IMR-90 (cell line): ENCODE results near the gene SLC24A3. TPM values are rescaled to one million over a fixed set of nuclear protein-coding genes. Genes with fewer than 3 reads are reported as not detected.

Experiments used
- ATAC-seq: fragments of 200-7000 bp; cut with Tn5 transposase; 2 replicates; pipeline ENCODE4 v1.9.1; 2020; ENCODE audit warnings: low read depth, mild to moderate bottlenecking, moderate library complexity
- BruUV-seq: library from RNA; stranded (reverse); fragments of 400-500 nt; replicated peaks from 2 replicates; lab custom pipeline; 2021; lab: Mats Ljungman, UMichigan
- CTCF ChIA-PET: fragments of 300-600 bp; formaldehyde crosslinking; extraction: SDS; loops from one replicate; lab custom pipeline; 2021; ENCODE audit warnings: antibody characterized with exemption; lab: Yijun Ruan, JAX
- POLR2A ChIA-PET: fragments of 300-600 bp; sonication (Branson Sonifier 250); formaldehyde crosslinking; loops from one replicate; lab custom pipeline; 2022; ENCODE audit warnings: antibody characterized with exemption; ENCODE audit not compliant: unreplicated experiment; lab: Charles Lee
- DNase-seq: peaks from one replicate; pipeline ENCODE4 v3.0.0; 2013
- H2AFZ ChIP-seq: replicated peaks from 2 replicates; pipeline ENCODE3; 2013; ENCODE audit warnings: low read length, mild to moderate bottlenecking; ENCODE audit not compliant: poor library complexity
- H2AK5ac ChIP-seq: 2 replicates; pipeline ENCODE4 v1.6.1; 2013; ENCODE audit warnings: low read depth, low read length, inconsistent platforms
- H2AK9ac ChIP-seq: replicated peaks from 2 replicates; pipeline ENCODE3; 2013; ENCODE audit warnings: mild to moderate bottlenecking, low read depth, low read length, moderate library complexity; ENCODE audit not compliant: poor library complexity
- H2BK120ac ChIP-seq: 2 replicates; pipeline ENCODE4 v1.6.1; 2013; ENCODE audit warnings: low read depth, low read length, inconsistent platforms
- H2BK15ac ChIP-seq: 3 replicates; pipeline ENCODE4 v1.6.1; 2013; ENCODE audit warnings: low read depth, low read length, inconsistent platforms
- H2BK20ac ChIP-seq: 2 replicates; pipeline ENCODE4 v1.6.1; 2013; ENCODE audit warnings: low read depth, mild to moderate bottlenecking, inconsistent platforms, low read length, moderate library complexity
- H2BK5ac ChIP-seq: 2 replicates; pipeline ENCODE4 v1.6.1; 2013; ENCODE audit warnings: mild to moderate bottlenecking, low read depth, low read length, inconsistent platforms; ENCODE audit not compliant: poor library complexity, severe bottlenecking
- H3K14ac ChIP-seq: replicated peaks from 2 replicates; pipeline ENCODE4 v1.6.1; 2013; ENCODE audit warnings: low read depth, low read length, inconsistent platforms
- H3K18ac ChIP-seq: 2 replicates; pipeline ENCODE4 v1.6.1; 2013; ENCODE audit warnings: low read depth, low read length, control low read depth
- H3K23ac ChIP-seq: 2 replicates; pipeline ENCODE4 v1.6.1; 2013; ENCODE audit warnings: low read depth, low read length, inconsistent platforms
- H3K27ac ChIP-seq: 2 replicates; pipeline ENCODE4 v1.5.1; 2013; ENCODE audit warnings: mild to moderate bottlenecking, control low read depth, low read length; ENCODE audit not compliant: insufficient read depth
- H3K27me3 ChIP-seq: 2 replicates; pipeline ENCODE4 v1.6.1; 2013; ENCODE audit warnings: low read length; ENCODE audit not compliant: control insufficient read depth, insufficient read depth
- H3K36me3 ChIP-seq: 2 replicates; pipeline ENCODE4 v1.6.1; 2013; ENCODE audit warnings: low read length, mixed read lengths; ENCODE audit not compliant: control insufficient read depth, insufficient read depth
- H3K4ac ChIP-seq: 2 replicates; pipeline ENCODE4 v1.6.1; 2013; ENCODE audit warnings: low read depth, low read length, inconsistent platforms
- H3K4me1 ChIP-seq: 2 replicates; pipeline ENCODE4 v1.6.1; 2013; ENCODE audit warnings: low read length, mixed read lengths; ENCODE audit not compliant: control insufficient read depth, insufficient read depth
- H3K4me2 ChIP-seq: 2 replicates; pipeline ENCODE4 v1.6.1; 2013; ENCODE audit warnings: low read depth, mild to moderate bottlenecking, control low read depth, low read length, moderate library complexity
- H3K4me3 ChIP-seq: 2 replicates; pipeline ENCODE4 v1.5.1; 2013; ENCODE audit warnings: low read depth, mild to moderate bottlenecking, control low read depth, low read length, moderate library complexity; ENCODE audit not compliant: insufficient read depth
- H3K56ac ChIP-seq: 2 replicates; pipeline ENCODE4 v1.6.1; 2013; ENCODE audit warnings: low read length, inconsistent platforms; ENCODE audit not compliant: insufficient read depth; ENCODE audit errors: extremely low read depth
- H3K79me1 ChIP-seq, 2 experiments: 2 replicates each; pipeline ENCODE4 v1.6.1; 2013; ENCODE audit warnings: low read length in 2 of 2, inconsistent platforms in 1 of 2, low read depth in 1 of 2
- H3K9ac ChIP-seq: 2 replicates; pipeline ENCODE4 v1.6.1; 2013; ENCODE audit warnings: low read depth, low read length, control low read depth
- H3K9me1 ChIP-seq: 2 replicates; pipeline ENCODE4 v1.6.1; 2013; ENCODE audit warnings: low read length, inconsistent platforms; ENCODE audit not compliant: insufficient read depth
- H3K9me3 ChIP-seq: 2 replicates; pipeline ENCODE4 v1.6.1; 2013; ENCODE audit warnings: low read length; ENCODE audit not compliant: control insufficient read depth, insufficient read depth
- H4K20me1 ChIP-seq: 2 replicates; pipeline ENCODE4 v1.6.1; 2013; ENCODE audit warnings: low read length, inconsistent platforms; ENCODE audit not compliant: insufficient read depth
- H4K5ac ChIP-seq: 2 replicates; pipeline ENCODE4 v1.6.1; 2013; ENCODE audit warnings: mild to moderate bottlenecking, low read depth, low read length, control low read depth
- H4K8ac ChIP-seq, 2 experiments: 2 replicates each; pipeline ENCODE4 v1.6.1; 2013; ENCODE audit warnings: low read depth in 2 of 2, low read length in 2 of 2, control low read depth in 1 of 2, inconsistent platforms in 1 of 2
- H4K91ac ChIP-seq: 2 replicates; pipeline ENCODE4 v1.6.1; 2013; ENCODE audit warnings: low read depth, low read length, inconsistent platforms; ENCODE audit not compliant: insufficient read depth
- BHLHE40 ChIP-seq: fragments of 150-350 bp; IDR thresholded peaks from 2 replicates; pipeline ENCODE4 v1.6.1; 2016; ENCODE audit warnings: mild to moderate bottlenecking, low read depth, low read length
- CEBPB ChIP-seq: IDR thresholded peaks from 2 replicates; pipeline ENCODE4 v1.6.1; 2012; ENCODE audit warnings: low read depth, low read length, improper control_type of control experiment
- CTCF ChIP-seq: conservative IDR thresholded peaks from 2 replicates; pipeline ENCODE4 v1.5.1; 2012; ENCODE audit warnings: mild to moderate bottlenecking, low read depth, low read length, improper control_type of control experiment
- NFE2L2 ChIP-seq: fragments of 150-350 bp; IDR thresholded peaks from 2 replicates; pipeline ENCODE4 v1.6.1; 2016; ENCODE audit warnings: low read depth, mild to moderate bottlenecking, low read length
- POLR2A ChIP-seq: IDR thresholded peaks from 2 replicates; pipeline ENCODE4 v1.6.1; 2012; ENCODE audit warnings: mild to moderate bottlenecking, low read depth, low read length
- RFX5 ChIP-seq: IDR thresholded peaks from 2 replicates; pipeline ENCODE4 v1.8.0; 2012; ENCODE audit warnings: low read depth, mild to moderate bottlenecking, low read length, moderate library complexity
- WGBS, 2 experiments: methylation state at CpG; one replicate each; pipeline versions ENCODE4 v1.1.5 to v1.1.7; 2013; ENCODE audit warnings: missing lambda C conversion rate in 2 of 2; ENCODE audit not compliant: insufficient read length in 1 of 2; ENCODE audit errors: extremely low coverage in 2 of 2; 5-methylcytosine and 5-hydroxymethylcytosine counted together
- dilution Hi-C: fragments of 300-500 bp; cut with HindIII; formaldehyde crosslinking; loops from one replicate; pipeline ENCODE4 v1.14.3; 2018; ENCODE audit warnings: low sequenced_read_pairs; ENCODE audit not compliant: unreplicated experiment
- in situ Hi-C: fragments of 300-500 bp; cut with MboI; formaldehyde crosslinking; loops from 3 replicates; pipeline ENCODE4 v1.14.3; 2019; ENCODE audit warnings: low sequenced_read_pairs, inconsistent platforms, mixed read lengths
- intact Hi-C: fragments of 100-400 bp; cut with micrococcal nuclease; formaldehyde crosslinking; loops from 2 replicates; pipeline ENCODE4 v1.10.0; 2022
- polyA plus RNA-seq, 3 experiments: library from polyadenylated mRNA; depleted of rRNA; stranded (reverse); fragments of >200 nt; gene quantifications; 2 replicates each; pipeline ENCODE4 v1.2.3, GENCODE V29; 2012; ENCODE audit warnings: low replicate concordance in 1 of 3
- total RNA-seq: library from RNA; depleted of rRNA; stranded (reverse); fragments of >200 nt; gene quantifications from 2 replicates; pipeline ENCODE4 v1.2.3, GENCODE V29; 2012

SLC24A3 gene
- total and polyA plus RNA-seq, 2 of the 4 experiments (the other 2 are of a cell fraction), result not detected

- no CpG with 5 or more reads among the region's 3 CpGs for WGBS, 2 experiments
- no peak overlapping the region for H3K4me2 ChIP-seq
- no peak overlapping the region for H2AFZ ChIP-seq
- no peak overlapping the region for H2BK120ac ChIP-seq
- no peak overlapping the region for H2BK20ac ChIP-seq
- H3K56ac ChIP-seq, result no peak overlapping the region
- no peak overlapping the region for H3K4me3 ChIP-seq
- H3K18ac ChIP-seq, result no peak overlapping the region
- TF ChIP-seq POLR2A, result no peak
- TF ChIP-seq RFX5, result no peak
- no peak for TF ChIP-seq NFE2L2
- TF ChIP-seq CTCF, result no peak
- no peak for TF ChIP-seq BHLHE40
- TF ChIP-seq CEBPB, result no peak
- ChIA-PET CTCF (no interaction called here), POLR2A (no interaction called here)
- H3K23ac ChIP-seq, result no peak overlapping the region
- H3K9me1 ChIP-seq, result no peaks in the 10 kb centered on the region
- no peak overlapping the region for H2AK9ac ChIP-seq
- dilution Hi-C loops (no loop called here), intact Hi-C loops (no loop called here), in situ Hi-C loops (no loop called here)
- no peak overlapping the region for H3K4ac ChIP-seq
- no peak overlapping the region for H3K27ac ChIP-seq
- H2AK5ac ChIP-seq, result no peak overlapping the region
- no peak overlapping the region for H2BK15ac ChIP-seq
- H4K91ac ChIP-seq, result no peak overlapping the region
- no peaks in the 10 kb centered on the region for H3K4me1 ChIP-seq
- ATAC-seq (no peak), DNase-seq (no peak)
- no peaks in the 10 kb centered on the region for H3K36me3 ChIP-seq
- peaks cover 2% of the 10 kb centered on the region; the same call in 1 of the 2 replicates for H3K9me3 ChIP-seq
- H3K14ac ChIP-seq, result no peak overlapping the region
- H2BK5ac ChIP-seq, result no peak overlapping the region
- H4K5ac ChIP-seq, result no peak overlapping the region
- no peak overlapping the region for H3K9ac ChIP-seq
- no peaks in the 10 kb centered on the region for H3K79me1 ChIP-seq
- no peaks in the 10 kb centered on the region for H3K27me3 ChIP-seq
- no TSS peak for BruUV-seq
- H4K8ac ChIP-seq, result no peak overlapping the region
- no peaks in the 10 kb centered on the region for H4K20me1 ChIP-seq
Measured at GRCh38 chr20:19354950-19355349, 142.5 kb downstream of the SLC24A3 start.
